HEK293T (cell line): ENCODE measurements around the gene AKAP14.

Source experiments
- CTCF ChIA-PET: fragments of 350-600 bp; formaldehyde crosslinking; extraction: SDS; loops from one replicate; lab custom pipeline; 2021; ENCODE audit warnings: antibody characterized with exemption, inconsistent platforms; lab: Yijun Ruan, JAX
- POLR2A ChIA-PET: fragments of 350-600 bp; formaldehyde crosslinking; extraction: SDS; loops from one replicate; lab custom pipeline; 2020; ENCODE audit warnings: antibody characterized with exemption, inconsistent platforms; lab: Yijun Ruan, JAX
- DNase-seq: peaks from one replicate; pipeline ENCODE4 v3.0.0; 2012; ENCODE audit warnings: mixed read lengths; ENCODE audit errors: extremely low spot score
- ARNT ChIP-seq: fragments of 450-650 bp; IDR thresholded peaks from 2 replicates; pipeline ENCODE4 v1.6.1; 2017; ENCODE audit warnings: mild to moderate bottlenecking
- BHLHE40 ChIP-seq: fragments of 450-650 bp; IDR thresholded peaks from 2 replicates; pipeline ENCODE4 v1.6.1; 2016; ENCODE audit warnings: mild to moderate bottlenecking, moderate library complexity, borderline replicate concordance
- CTBP1 ChIP-seq: fragments of 450-650 bp; IDR thresholded peaks from 2 replicates; pipeline ENCODE4 v1.6.1; 2016; ENCODE audit warnings: borderline replicate concordance
- ELF4 ChIP-seq: fragments of 450-650 bp; IDR thresholded peaks from 2 replicates; pipeline ENCODE4 v1.6.1; 2017; ENCODE audit warnings: antibody characterized with exemption
- FOXA1 ChIP-seq: fragments of 450-650 bp; IDR thresholded peaks from 2 replicates; pipeline ENCODE4 v1.6.1; 2016; ENCODE audit warnings: mild to moderate bottlenecking
- FOXK2 ChIP-seq: fragments of 450-650 bp; IDR thresholded peaks from 2 replicates; pipeline ENCODE4 v1.6.1; 2016; ENCODE audit warnings: mild to moderate bottlenecking
- FOXM1 ChIP-seq: fragments of 450-650 bp; IDR thresholded peaks from 2 replicates; pipeline ENCODE4 v1.6.1; 2017; ENCODE audit warnings: mild to moderate bottlenecking, borderline replicate concordance
- HDGF ChIP-seq: fragments of 450-650 bp; IDR thresholded peaks from 2 replicates; pipeline ENCODE4 v1.6.1; 2017; ENCODE audit warnings: antibody characterized with exemption, borderline replicate concordance
- L3MBTL2 ChIP-seq: fragments of 450-650 bp; conservative IDR thresholded peaks from 2 replicates; pipeline ENCODE4 v1.6.1; 2016; ENCODE audit warnings: mild to moderate bottlenecking
- LEF1 ChIP-seq: fragments of 450-650 bp; IDR thresholded peaks from 2 replicates; pipeline ENCODE4 v1.6.1; 2017; ENCODE audit warnings: mild to moderate bottlenecking, borderline replicate concordance
- NFRKB ChIP-seq: fragments of 450-650 bp; IDR thresholded peaks from 2 replicates; pipeline ENCODE4 v1.6.1; 2016; ENCODE audit warnings: mild to moderate bottlenecking, moderate library complexity
- PKNOX1 ChIP-seq: fragments of 450-650 bp; IDR thresholded peaks from 2 replicates; pipeline ENCODE4 v1.6.1; 2016
- SP1 ChIP-seq: fragments of 450-650 bp; IDR thresholded peaks from 2 replicates; pipeline ENCODE4 v1.6.1; 2017
- SUZ12 ChIP-seq: fragments of 450-650 bp; IDR thresholded peaks from 2 replicates; pipeline ENCODE4 v1.6.1; 2016; ENCODE audit warnings: mild to moderate bottlenecking
- TARDBP ChIP-seq: fragments of 450-650 bp; IDR thresholded peaks from 2 replicates; pipeline ENCODE4 v1.6.1; 2016
- ZNF384 ChIP-seq: fragments of 450-650 bp; IDR thresholded peaks from 2 replicates; pipeline ENCODE4 v1.6.1; 2016

AKAP14 gene

DNA sequence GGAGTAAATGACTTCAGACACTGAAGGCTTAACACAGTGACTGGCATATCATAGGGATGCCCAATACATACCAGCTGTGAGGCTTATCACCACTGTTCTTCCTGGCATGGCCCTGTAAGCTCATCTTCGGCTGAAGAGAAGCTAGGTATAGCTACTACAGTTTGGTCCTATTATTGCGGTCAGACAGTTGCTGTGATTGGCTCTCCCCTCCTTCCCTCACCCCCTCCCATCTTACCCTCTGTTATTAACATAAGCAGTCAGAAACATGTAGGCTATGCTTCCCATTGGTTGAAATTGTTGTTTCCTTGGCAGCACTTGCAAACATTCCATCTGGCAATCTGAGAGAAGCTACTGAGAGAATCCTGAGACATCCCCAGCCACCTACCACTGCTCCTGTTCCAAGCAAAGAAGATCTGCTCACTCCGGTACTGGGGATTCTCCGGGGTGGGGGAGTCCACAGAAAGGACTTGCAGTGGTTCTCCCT, at the start of gene AKAP14:
TSS of gene AKAP14 (plus strand) at position 51 of the 484 bp plus-strand sequence. CDS start 7,331 bp downstream, outside the sequence.
- POLR2A ChIA-PET, result no interaction called here
- no peak for DNase-seq
- CTCF ChIA-PET, result no interaction called here
- TF ChIP-seq FOXM1 (no peak), CTBP1 (no peak), ZNF384 (no peak), TARDBP (no peak), PKNOX1 (no peak), HDGF (no peak), FOXK2 (no peak), L3MBTL2 (no peak), NFRKB (no peak), FOXA1 (no peak), SUZ12 (no peak), ARNT (no peak), ELF4 (no peak), SP1 (no peak), BHLHE40 (no peak), LEF1 (no peak)

GRCh38 chrX:119852382-119853353, 43.0 kb upstream of the AKAP14 start, which contains the start of gene UPF3B:
TSS of gene UPF3B (minus strand) at chrX:119852963. CDS start at chrX:119852928, 35 bp downstream.
- peak; percentile 99 for DNase-seq
- ChIA-PET CTCF (interaction anchor here (0.6 to 0.7 kb wide), 3 partner anchors 18 to 81 kb away, joined by 3 read pairs; no protein-coding TSS in a partner anchor), POLR2A (interaction anchor here (0.6 to 4.7 kb wide), 18 partner anchors 8 to 375 kb away, joined by 3 to 52 read pairs (median 5); partner anchors contain the start of genes NDUFA1, RNF113A, RPL39 and SOWAHD)
- TF ChIP-seq ARNT (no peak), PKNOX1 (peak; percentile 50), ELF4 (0 out of 2 replicates have a peak, but pooled peaks have one; percentile 26), TARDBP (no peak), SP1 (peak; percentile 71; the same call in 1 of the 2 replicates), L3MBTL2 (peak; percentile 76), FOXA1 (no peak), FOXK2 (no peak)

- ChIA-PET POLR2A (interaction anchor here (0.6 to 4.7 kb wide), 18 partner anchors 9 to 375 kb away, joined by 3 to 52 read pairs (median 5); partner anchors contain the start of genes NDUFA1, RNF113A, RPL39 and SOWAHD), CTCF (interaction anchor here (0.7 kb wide), 1 partner anchor 17 kb away, joined by 3 read pairs; no protein-coding TSS in a partner anchor)
- no peak for DNase-seq
- no peak for TF ChIP-seq FOXA1
- TF ChIP-seq LEF1, result no peak
- TF ChIP-seq ZNF384, result no peak
- no peak for TF ChIP-seq HDGF
- TF ChIP-seq FOXK2, result no peak
- no peak for TF ChIP-seq NFRKB
Observed at GRCh38 chrX:119853444-119853843, 42.2 kb upstream of the AKAP14 start.

GRCh38 chrX:119870626-119871131, 25.0 kb upstream of the AKAP14 start:
- POLR2A ChIA-PET, result interaction anchor here (0.7 to 2.9 kb wide), 14 partner anchors 9 to 112 kb away, joined by 3 to 35 read pairs (median 4); partner anchors contain the start of genes RPL39, SOWAHD and UPF3B
- TF ChIP-seq TARDBP (no peak), LEF1 (no peak), NFRKB (no peak), BHLHE40 (no peak)
- peak; percentile 33 for DNase-seq
- CTCF ChIA-PET, result interaction anchor here (0.9 to 1.2 kb wide), 4 partner anchors 12 to 86 kb away, joined by 3 to 4 read pairs (median 3); partner anchors contain the start of gene UPF3B

DNA sequence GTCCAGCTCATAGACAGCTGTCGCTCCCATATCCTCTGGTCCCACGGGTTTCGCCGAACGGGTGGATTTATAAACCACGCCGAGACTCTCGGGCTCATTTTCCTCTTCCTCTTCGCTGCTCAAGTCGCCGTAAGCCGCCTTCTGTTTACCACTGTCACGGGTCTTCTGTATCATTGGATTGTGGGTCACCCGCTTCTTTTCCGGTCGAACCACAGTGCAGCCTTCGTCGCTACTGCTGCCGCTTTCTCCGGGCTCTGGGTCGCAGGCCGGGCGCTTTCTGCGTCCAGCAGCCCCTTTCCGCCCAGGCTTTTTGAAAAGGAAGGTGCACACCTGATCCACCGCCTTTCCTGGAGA, 24.5 kb upstream of the AKAP14 start:
- ChIA-PET CTCF (interaction anchor here (1.0 kb wide), 2 partner anchors 18 to 87 kb away, joined by 3 to 4 read pairs; partner anchors contain the start of gene UPF3B), POLR2A (interaction anchor here (1.1 to 2.9 kb wide), 10 partner anchors 9 to 113 kb away, joined by 3 to 35 read pairs (median 5); partner anchors contain the start of genes RPL39, SOWAHD and UPF3B)
- no peak for DNase-seq
- TF ChIP-seq ELF4 (no peak), NFRKB (no peak), LEF1 (no peak), ARNT (no peak), SP1 (no peak), BHLHE40 (no peak), TARDBP (no peak), CTBP1 (no peak), FOXA1 (no peak), SUZ12 (no peak), HDGF (no peak)
